Muscle of arm (tissue), 12 donors: ENCODE measurements around the gene TPRN. TPM values are rescaled to one million over a fixed set of nuclear protein-coding genes. Genes with fewer than 3 reads are reported as not detected.

ENCODE experiments used
- DNase-seq: peaks from one replicate; pipeline ENCODE4 v3.0.0-alpha.2; 2013
- polyA plus RNA-seq, 12 donors: library from polyadenylated mRNA; unstranded; fragments of 120-200 nt; gene quantifications; one replicate each; pipeline ENCODE4 v1.2.1, GENCODE V29; 2013; ENCODE audit not compliant: insufficient read length in 12 of 12

The TPRN gene
- polyA plus RNA-seq, 12 donors, result 4.2 to 10.4 (median 7.9) TPM; not detected in 1

- DNase-seq, result no peak
Measured at GRCh38 chr9:137237759-137238726, 37.5 kb upstream of the TPRN start.

GRCh38 chr9:137236936-137237421 lies 36.4 kb upstream of the TPRN start:
- DNase-seq, result no peak

GRCh38 chr9:137236238-137236935 lies 35.8 kb upstream of the TPRN start:
- DNase-seq, result peak; percentile 72

- no peak for DNase-seq
Measured at GRCh38 chr9:137235424-137236237, 35.1 kb upstream of the TPRN start.

- no peak for DNase-seq
Measured at GRCh38 chr9:137234758-137235423, 34.4 kb upstream of the TPRN start.

GRCh38 chr9:137234055-137234697 lies 33.6 kb upstream of the TPRN start:
- DNase-seq, result no peak

GRCh38 chr9:137233143-137233980 lies 32.8 kb upstream of the TPRN start:
- DNase-seq, result no peak

GRCh38 chr9:137232510-137232909 lies 32.0 kb upstream of the TPRN start:
- no peak for DNase-seq

GRCh38 chr9:137232101-137232500 lies 31.6 kb upstream of the TPRN start:
- DNase-seq, result no peak

GRCh38 chr9:137231372-137232039 lies 31.0 kb upstream of the TPRN start:
- DNase-seq, result no peak

GRCh38 chr9:137230705-137231371 lies 30.3 kb upstream of the TPRN start, which contains the start of gene SLC34A3:
TSS of gene SLC34A3 (plus strand) at chr9:137230901. CDS start at chr9:137231703, 802 bp downstream.
- no peak for DNase-seq

GRCh38 chr9:137229903-137230704 lies 29.6 kb upstream of the TPRN start:
- no peak for DNase-seq

- DNase-seq, result no peak
Measured at GRCh38 chr9:137228968-137229896, 28.7 kb upstream of the TPRN start.

GRCh38 chr9:137228506-137228967 lies 28.0 kb upstream of the TPRN start:
- no peak for DNase-seq

- DNase-seq, result no peak
Measured at GRCh38 chr9:137227853-137228505, 27.4 kb upstream of the TPRN start.
